Right kidney (tissue), 9 donors: Measurements from ENCODE around the gene RANBP6.
"Not testable (repeated sequence)": the region's sequence is repeated elsewhere in the genome, so short reads cannot be mapped to it uniquely, and the experiment has no call there.

ENCODE experiments used
- DNase-seq: peaks from one replicate; pipeline ENCODE4 v3.0.0-alpha.2; 2016
- long read RNA-seq, 8 donors: transcript quantifications; one replicate each; lab custom pipeline, GENCODE V29; 2026

The RANBP6 gene
- long read RNA-seq, donor 1, full-length matches to known transcripts = 30 of 30 reads
- long read RNA-seq, donor 1, partial matches to known transcripts = 0 of 30 reads
- long read RNA-seq, donor 1, other reads (novel, unspliced or antisense) = 0 of 30 reads
- long read RNA-seq, donor 2, full-length matches to known transcripts = 15 of 15 reads
- long read RNA-seq, donor 2, partial matches to known transcripts = 0 of 15 reads
- long read RNA-seq, donor 2, other reads (novel, unspliced or antisense) = 0 of 15 reads
- long read RNA-seq, donor 3, full-length matches to known transcripts = 8 of 8 reads
- long read RNA-seq, donor 3, partial matches to known transcripts = 0 of 8 reads
- long read RNA-seq, donor 3, other reads (novel, unspliced or antisense) = 0 of 8 reads
- long read RNA-seq, donor 4, full-length matches to known transcripts = 32 of 32 reads
- long read RNA-seq, donor 4, partial matches to known transcripts = 0 of 32 reads
- long read RNA-seq, donor 4, other reads (novel, unspliced or antisense) = 0 of 32 reads
- long read RNA-seq, donor 5, full-length matches to known transcripts = 21 of 21 reads
- long read RNA-seq, donor 5, partial matches to known transcripts = 0 of 21 reads
- long read RNA-seq, donor 5, other reads (novel, unspliced or antisense) = 0 of 21 reads
- long read RNA-seq, donor 6, full-length matches to known transcripts = 34 of 34 reads
- long read RNA-seq, donor 6, partial matches to known transcripts = 0 of 34 reads
- long read RNA-seq, donor 6, other reads (novel, unspliced or antisense) = 0 of 34 reads
- long read RNA-seq, donor 7, full-length matches to known transcripts = 47 of 47 reads
- long read RNA-seq, donor 7, partial matches to known transcripts = 0 of 47 reads
- long read RNA-seq, donor 7, other reads (novel, unspliced or antisense) = 0 of 47 reads
- long read RNA-seq, donor 8, full-length matches to known transcripts = 16 of 16 reads
- long read RNA-seq, donor 8, partial matches to known transcripts = 0 of 16 reads
- long read RNA-seq, donor 8, other reads (novel, unspliced or antisense) = 0 of 16 reads

GRCh38 chr9:6015278-6016157 lies at the start of gene RANBP6:
Gene RANBP6 (minus strand): TSS chr9:6015624. CDS start chr9:6015607, 17 bp downstream.
- peak; percentile 89 for DNase-seq

GRCh38 chr9:6063146-6063545 lies 47.7 kb upstream of the RANBP6 start:
- not testable (repeated sequence) for DNase-seq

GRCh38 chr9:6055666-6056065 lies 40.2 kb upstream of the RANBP6 start:
- DNase-seq = no peak

GRCh38 chr9:6055216-6055615 lies 39.8 kb upstream of the RANBP6 start:
- DNase-seq = no peak

GRCh38 chr9:6054280-6055099 lies 39.1 kb upstream of the RANBP6 start:
- peak; percentile 38 for DNase-seq

GRCh38 chr9:6052293-6052919 lies 37.0 kb upstream of the RANBP6 start:
- DNase-seq = no peak

- DNase-seq = no peak
These were observed 36.1 kb upstream of the RANBP6 start for GRCh38 chr9:6051511-6051950.

GRCh38 chr9:6049798-6050197 lies 34.4 kb upstream of the RANBP6 start:
- no peak for DNase-seq

GRCh38 chr9:6048039-6048438 lies 32.6 kb upstream of the RANBP6 start:
- no peak for DNase-seq

GRCh38 chr9:6047020-6047419 lies 31.6 kb upstream of the RANBP6 start:
- no peak for DNase-seq

- no peak for DNase-seq
These were observed 29.9 kb upstream of the RANBP6 start for GRCh38 chr9:6045364-6045763.

GRCh38 chr9:6040077-6040476 lies 24.7 kb upstream of the RANBP6 start:
- DNase-seq = no peak

GRCh38 chr9:6036391-6036790 lies 21.0 kb upstream of the RANBP6 start:
- no peak for DNase-seq

- DNase-seq = no peak
These were observed 19.5 kb upstream of the RANBP6 start for GRCh38 chr9:6034954-6035353.

GRCh38 chr9:6029604-6030274 lies 14.3 kb upstream of the RANBP6 start:
- DNase-seq = no peak

GRCh38 chr9:6024035-6024554 lies 8.7 kb upstream of the RANBP6 start:
- DNase-seq = peak; percentile 9

- DNase-seq = not testable (repeated sequence)
These were observed 1.6 kb upstream of the RANBP6 start for GRCh38 chr9:6016975-6017374.

- no peak for DNase-seq
These were observed 654 bp downstream of the RANBP6 start for GRCh38 chr9:6014670-6015270.
